Stimulated activated CD4-positive, alpha-beta T cell treated with anti-CD3 and anti-CD28 coated beads, Interleukin-12 subunit alpha, Interleukin-12 subunit beta, amount 100 ng/mL, for 4 hours (primary cell): ENCODE measurements around the gene NKTR.

Source experiments
- DNase-seq: peaks from one replicate; pipeline ENCODE4 v3.0.0-alpha.2; 2020

Gene NKTR

GRCh38 chr3:42662813-42663535 lies 62.5 kb downstream of the NKTR start:
- no peak for DNase-seq

- DNase-seq = no peak
Measured at GRCh38 chr3:42663581-42664437, 63.3 kb downstream of the NKTR start.

GRCh38 chr3:42664438-42664803 lies 63.9 kb downstream of the NKTR start:
- DNase-seq = no peak

- DNase-seq = no peak
Measured at GRCh38 chr3:42665050-42665878, 64.8 kb downstream of the NKTR start.

- no peak for DNase-seq
Measured at GRCh38 chr3:42666022-42666421, 65.5 kb downstream of the NKTR start.

- no peak for DNase-seq
Measured at GRCh38 chr3:42666577-42666998, 66.1 kb downstream of the NKTR start.

- no peak for DNase-seq
Measured at GRCh38 chr3:42667096-42667522, 66.6 kb downstream of the NKTR start.

- no peak for DNase-seq
Measured at GRCh38 chr3:42667523-42668412, 67.3 kb downstream of the NKTR start.

GRCh38 chr3:42668413-42668760 lies 67.9 kb downstream of the NKTR start:
- DNase-seq = no peak

GRCh38 chr3:42668793-42669217 lies 68.3 kb downstream of the NKTR start:
- DNase-seq = no peak

GRCh38 chr3:42670051-42670576 lies 69.6 kb downstream of the NKTR start:
- no peak for DNase-seq

GRCh38 chr3:42670670-42671069 lies 70.2 kb downstream of the NKTR start:
- no peak for DNase-seq

GRCh38 chr3:42672515-42672914 lies 72.0 kb downstream of the NKTR start:
- DNase-seq = no peak

- DNase-seq = no peak
Measured at GRCh38 chr3:42673082-42673481, 72.6 kb downstream of the NKTR start.

- no peak for DNase-seq
Measured at GRCh38 chr3:42674146-42674545, 73.7 kb downstream of the NKTR start.

GRCh38 chr3:42675909-42676308 lies 75.4 kb downstream of the NKTR start:
- DNase-seq = no peak

GRCh38 chr3:42678447-42678846 lies 78.0 kb downstream of the NKTR start:
- no peak for DNase-seq

GRCh38 chr3:42680271-42680670 lies 79.8 kb downstream of the NKTR start:
- DNase-seq = no peak

GRCh38 chr3:42680806-42681205 lies 80.3 kb downstream of the NKTR start:
- DNase-seq = no peak

GRCh38 chr3:42681361-42682038 lies 81.0 kb downstream of the NKTR start:
- no peak for DNase-seq

- no peak for DNase-seq
Measured at GRCh38 chr3:42682301-42683070, 82.0 kb downstream of the NKTR start.
